GM18508 (cell line): Measurements from ENCODE around the gene NCCRP1.

Experiments used
- ATAC-seq: cut with Tn5 transposase; IDR thresholded peaks from one replicate; pipeline ENCODE4 v1.9.1; 2021; ENCODE audit warnings: moderate number of reproducible peaks; ENCODE audit not compliant: insufficient read depth, unreplicated experiment

NCCRP1 gene

GRCh38 chr19:39178296-39179006 is 18.3 kb upstream of the NCCRP1 start:
- no peak for ATAC-seq

- ATAC-seq = no peak
These were observed 17.0 kb upstream of the NCCRP1 start for GRCh38 chr19:39179754-39180153.

- no peak for ATAC-seq
These were observed 16.0 kb upstream of the NCCRP1 start for GRCh38 chr19:39180749-39181148.

- no peak for ATAC-seq
These were observed 15.1 kb upstream of the NCCRP1 start for GRCh38 chr19:39181500-39182173.

- ATAC-seq = no peak
These were observed 14.6 kb upstream of the NCCRP1 start for GRCh38 chr19:39182174-39182505.

GRCh38 chr19:39183104-39183503 is 13.7 kb upstream of the NCCRP1 start:
- no peak for ATAC-seq

GRCh38 chr19:39186391-39186790 is 10.4 kb upstream of the NCCRP1 start:
- ATAC-seq = no peak

GRCh38 chr19:39187552-39187943 is 9.2 kb upstream of the NCCRP1 start:
- ATAC-seq = no peak

GRCh38 chr19:39188960-39189359 is 7.8 kb upstream of the NCCRP1 start:
- ATAC-seq = no peak

GRCh38 chr19:39190768-39191167 is 6.0 kb upstream of the NCCRP1 start:
- no peak for ATAC-seq

- no peak for ATAC-seq
These were observed 3.9 kb upstream of the NCCRP1 start for GRCh38 chr19:39192846-39193245.

GRCh38 chr19:39193803-39194202 is 3.0 kb upstream of the NCCRP1 start:
- no peak for ATAC-seq

- ATAC-seq = no peak
These were observed 1.8 kb upstream of the NCCRP1 start for GRCh38 chr19:39194832-39195542.

- ATAC-seq = no peak
These were observed 1.0 kb upstream of the NCCRP1 start for GRCh38 chr19:39195755-39196154.

- no peak for ATAC-seq
These were observed 444 bp upstream of the NCCRP1 start for GRCh38 chr19:39196320-39196719.

- no peak for ATAC-seq
These were observed 1.0 kb downstream of the NCCRP1 start for GRCh38 chr19:39197808-39198207.

- no peak for ATAC-seq
These were observed 2.3 kb downstream of the NCCRP1 start for GRCh38 chr19:39199025-39199424.

- ATAC-seq = no peak
These were observed 3.5 kb downstream of the NCCRP1 start for GRCh38 chr19:39200066-39200802.

- no peak for ATAC-seq
These were observed 4.0 kb downstream of the NCCRP1 start for GRCh38 chr19:39200803-39201115.

GRCh38 chr19:39202998-39203355 is 6.2 kb downstream of the NCCRP1 start:
- no peak for ATAC-seq
